IPS-18a (cell line): ENCODE results near the gene POU6F2.
"Not testable (repeated sequence)": the region's sequence is repeated elsewhere in the genome, so short reads cannot be mapped to it uniquely, and the experiment has no call there.

ENCODE experiments used
- H3K27ac ChIP-seq: one replicate; pipeline ENCODE4 v1.5.1; 2013; ENCODE audit warnings: low read length
- H3K27me3 ChIP-seq: one replicate; pipeline ENCODE4 v1.6.1; 2013; ENCODE audit warnings: mild to moderate bottlenecking, low read length; ENCODE audit not compliant: control insufficient read depth, insufficient read depth
- H3K36me3 ChIP-seq: one replicate; pipeline ENCODE4 v1.6.1; 2013; ENCODE audit warnings: low read depth, low read length; ENCODE audit not compliant: control insufficient read depth
- H3K4me1 ChIP-seq: one replicate; pipeline ENCODE4 v1.6.1; 2013; ENCODE audit warnings: low read depth, low read length; ENCODE audit not compliant: control insufficient read depth
- H3K4me3 ChIP-seq: one replicate; pipeline ENCODE4 v1.5.1; 2013; ENCODE audit warnings: low read length
- H3K9ac ChIP-seq: one replicate; pipeline ENCODE4 v1.6.1; 2013; ENCODE audit warnings: mild to moderate bottlenecking, low read length, moderate library complexity
- H3K9me3 ChIP-seq: one replicate; pipeline ENCODE4 v1.6.1; 2013; ENCODE audit warnings: low read depth, low read length; ENCODE audit not compliant: control insufficient read depth

The POU6F2 gene

DNA sequence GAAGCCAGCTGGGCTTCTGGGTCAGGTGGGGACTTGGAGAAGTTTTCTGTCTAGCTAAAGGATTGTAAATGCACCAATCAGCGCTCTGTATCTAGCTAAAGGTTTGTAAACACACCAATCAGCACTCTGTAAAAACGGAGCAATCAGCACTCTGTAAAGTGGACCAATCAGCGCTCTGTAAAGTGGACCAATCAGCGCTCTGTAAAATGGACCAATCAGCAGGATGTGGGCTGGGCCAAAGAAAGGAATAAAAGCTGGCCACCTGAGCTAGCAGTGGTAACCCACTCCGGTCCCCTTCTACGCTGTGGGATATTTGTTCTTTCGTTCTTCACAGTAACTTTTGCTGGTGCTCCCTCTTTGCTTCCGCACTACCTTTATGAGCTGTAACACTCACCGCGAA lies 216.7 kb downstream of the POU6F2 start:
- H3K27me3 ChIP-seq, H3K27ac ChIP-seq, H3K36me3 ChIP-seq, H3K9ac ChIP-seq, H3K4me1 ChIP-seq, H3K4me3 ChIP-seq, H3K9me3 ChIP-seq: not testable (repeated sequence)

DNA sequence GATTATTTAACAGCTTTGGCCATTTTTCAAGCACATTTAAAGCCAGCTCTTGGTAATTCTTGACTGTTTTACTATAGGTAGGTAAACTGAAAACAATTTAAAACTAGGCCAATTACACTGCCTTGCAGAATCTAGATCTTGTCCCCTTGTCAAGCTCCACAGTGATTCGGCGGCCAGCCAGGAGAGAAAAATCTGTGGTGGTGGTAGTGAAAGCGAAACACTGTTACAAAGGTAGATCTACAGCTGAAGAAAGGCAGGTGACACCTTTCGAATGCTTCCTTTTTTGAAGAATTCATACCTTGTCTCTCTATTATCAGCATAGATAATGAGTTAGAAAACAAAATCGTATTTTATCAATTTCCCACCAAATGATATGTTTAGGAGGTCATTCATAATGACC lies 218.3 kb downstream of the POU6F2 start:
- no peak overlapping the region for H3K27ac ChIP-seq
- no peaks in the 10 kb centered on the region for H3K27me3 ChIP-seq
- H3K4me3 ChIP-seq = no peak overlapping the region
- H3K4me1 ChIP-seq = no peaks in the 10 kb centered on the region
- H3K36me3 ChIP-seq = no peaks in the 10 kb centered on the region
- H3K9me3 ChIP-seq = no peaks in the 10 kb centered on the region
- H3K9ac ChIP-seq = no peak overlapping the region

DNA sequence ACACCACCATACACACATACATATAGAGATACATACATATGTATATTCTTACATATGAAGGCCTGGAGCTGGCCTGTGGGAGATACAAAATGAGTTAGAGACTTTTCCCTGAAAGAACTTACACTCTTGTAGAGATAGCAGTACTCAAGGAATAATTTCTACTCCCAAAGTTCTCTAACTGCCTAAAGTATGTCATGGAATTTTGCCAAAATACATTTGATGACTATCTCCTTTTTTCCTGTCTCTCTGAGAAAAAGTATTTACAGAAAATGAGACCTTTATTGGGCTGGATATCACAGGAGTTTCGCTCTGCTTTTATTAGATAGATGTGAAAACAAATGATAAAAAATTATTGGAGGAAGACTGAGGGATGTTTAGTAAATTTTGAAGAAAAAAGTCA lies 220.1 kb downstream of the POU6F2 start:
- H3K27me3 ChIP-seq = no peaks in the 10 kb centered on the region
- H3K9ac ChIP-seq = no peak overlapping the region
- H3K27ac ChIP-seq = no peak overlapping the region
- no peaks in the 10 kb centered on the region for H3K36me3 ChIP-seq
- no peaks in the 10 kb centered on the region for H3K9me3 ChIP-seq
- no peak overlapping the region for H3K4me3 ChIP-seq
- H3K4me1 ChIP-seq = peaks cover 6% of the 10 kb centered on the region

DNA sequence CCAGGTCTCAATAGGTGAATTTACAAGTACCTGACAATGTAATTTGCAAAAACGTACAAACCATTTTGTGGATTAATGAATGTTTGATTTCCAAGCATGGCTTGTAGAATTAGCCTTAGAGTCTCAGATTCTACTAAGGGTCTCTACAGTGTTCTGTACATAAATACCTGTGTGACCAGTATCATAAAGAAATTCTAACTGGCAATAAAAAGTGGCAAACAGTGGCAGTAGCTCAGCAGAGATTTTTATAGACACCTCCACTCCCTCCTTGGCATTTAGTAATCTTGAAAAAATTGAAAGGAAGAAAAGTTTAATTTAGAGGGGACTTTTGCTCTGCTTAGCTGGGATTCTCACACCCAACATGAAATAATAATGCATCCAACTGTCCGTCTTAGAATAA lies 220.8 kb downstream of the POU6F2 start:
- no peak overlapping the region for H3K27ac ChIP-seq
- no peaks in the 10 kb centered on the region for H3K27me3 ChIP-seq

DNA sequence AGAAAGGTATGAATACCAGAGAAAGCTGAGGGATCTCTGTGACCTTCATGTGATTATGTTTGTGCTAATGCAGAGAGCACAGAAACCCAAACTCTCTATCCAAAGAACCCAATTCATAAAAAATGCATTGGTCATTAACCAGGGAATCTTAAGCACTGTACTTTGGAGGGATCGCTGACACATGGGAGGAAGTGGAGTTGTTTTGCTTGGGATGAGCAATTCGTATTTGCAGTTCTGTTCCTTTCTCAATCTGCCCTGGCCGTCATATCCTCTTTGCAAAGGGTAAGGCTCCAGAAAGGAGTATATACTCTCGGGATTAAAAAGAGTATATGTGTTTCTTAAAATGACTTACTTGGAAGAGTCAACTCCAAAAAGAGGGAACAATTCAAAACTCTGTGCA lies 221.3 kb downstream of the POU6F2 start:
- no peak overlapping the region for H3K4me3 ChIP-seq
- no peak overlapping the region for H3K27ac ChIP-seq
- H3K9me3 ChIP-seq = no peaks in the 10 kb centered on the region
- no peaks in the 10 kb centered on the region for H3K27me3 ChIP-seq
- no peaks in the 10 kb centered on the region for H3K36me3 ChIP-seq
- no peak overlapping the region for H3K9ac ChIP-seq
- H3K4me1 ChIP-seq = peaks cover 6% of the 10 kb centered on the region

More for the DNA sequence above, 220.8 kb downstream of the POU6F2 start:
- Histone ChIP-seq H3K4me3 (no peak overlapping the region), H3K4me1 (peaks cover 6% of the 10 kb centered on the region), H3K36me3 (no peaks in the 10 kb centered on the region), H3K9me3 (no peaks in the 10 kb centered on the region), H3K9ac (no peak overlapping the region)

DNA sequence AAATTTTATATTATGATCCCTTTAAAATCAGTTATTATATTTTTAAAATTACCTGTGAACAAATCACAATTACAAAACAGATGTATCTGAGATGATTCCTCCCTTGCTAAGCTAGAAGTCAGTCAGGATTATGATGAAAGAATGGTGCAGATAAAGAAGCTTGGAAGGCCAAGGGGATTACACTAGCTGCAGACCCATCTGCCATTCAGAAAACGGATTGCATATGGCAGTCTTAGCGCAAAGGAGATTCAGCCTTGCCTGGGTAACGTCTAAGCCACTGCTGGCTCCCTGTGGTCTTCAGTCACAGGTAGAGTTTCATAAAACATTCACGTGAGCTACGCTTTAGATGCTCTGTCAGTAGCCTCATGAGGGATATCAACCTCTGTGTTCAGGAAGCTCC lies 222.2 kb downstream of the POU6F2 start:
- no peaks in the 10 kb centered on the region for H3K36me3 ChIP-seq

DNA sequence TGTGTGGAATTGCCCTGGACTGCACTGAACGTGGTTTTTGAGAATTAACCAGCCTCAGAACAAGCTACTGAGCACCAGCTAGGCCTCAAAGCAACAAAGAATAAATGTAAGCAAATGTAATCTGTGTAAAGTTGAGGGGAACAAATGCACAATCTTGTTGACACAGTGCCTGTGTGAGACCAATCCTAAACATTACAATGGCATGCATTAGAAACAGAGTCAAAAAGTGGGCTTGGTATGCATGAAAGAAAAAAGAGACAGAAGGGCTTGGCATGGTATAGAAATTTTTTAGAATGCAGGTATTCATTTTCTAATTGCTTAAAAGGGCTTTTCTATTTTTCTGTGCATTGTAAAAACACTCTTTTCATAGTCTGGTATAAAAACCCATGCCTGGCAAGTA lies 224.3 kb downstream of the POU6F2 start:
- Histone ChIP-seq H3K27ac (no peak overlapping the region), H3K9me3 (no peaks in the 10 kb centered on the region), H3K4me1 (peaks cover 6% of the 10 kb centered on the region), H3K9ac (no peak overlapping the region), H3K27me3 (no peaks in the 10 kb centered on the region), H3K4me3 (no peak overlapping the region), H3K36me3 (no peaks in the 10 kb centered on the region)

More for the DNA sequence above, 222.2 kb downstream of the POU6F2 start:
- H3K27me3 ChIP-seq = no peaks in the 10 kb centered on the region
- no peak overlapping the region for H3K9ac ChIP-seq
- peaks cover 6% of the 10 kb centered on the region for H3K4me1 ChIP-seq
- no peak overlapping the region for H3K4me3 ChIP-seq
- H3K27ac ChIP-seq = no peak overlapping the region
- H3K9me3 ChIP-seq = no peaks in the 10 kb centered on the region

DNA sequence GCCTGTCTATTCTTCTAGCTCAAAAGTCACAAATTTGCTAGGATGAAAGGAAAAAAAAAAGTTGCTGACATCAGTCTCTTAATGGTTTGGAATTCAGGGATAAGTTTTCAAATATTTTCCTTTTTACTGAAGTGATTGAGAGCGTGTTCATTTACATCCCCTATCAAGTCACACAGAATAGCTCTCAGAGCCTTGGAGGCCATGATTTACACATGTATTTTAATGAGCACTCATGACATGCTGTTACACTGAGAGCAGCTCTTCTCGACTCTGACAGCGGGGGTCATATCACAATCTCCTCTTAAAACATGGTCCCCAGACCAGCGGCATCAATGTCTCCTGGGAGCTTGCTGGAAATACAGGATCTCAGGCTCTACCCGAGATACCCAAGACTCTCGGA lies 232.7 kb downstream of the POU6F2 start:
- H3K9ac ChIP-seq = no peak overlapping the region
- no peaks in the 10 kb centered on the region for H3K4me1 ChIP-seq
- no peaks in the 10 kb centered on the region for H3K9me3 ChIP-seq
- no peak overlapping the region for H3K27ac ChIP-seq
- no peak overlapping the region for H3K4me3 ChIP-seq
- no peaks in the 10 kb centered on the region for H3K36me3 ChIP-seq
- no peaks in the 10 kb centered on the region for H3K27me3 ChIP-seq

DNA sequence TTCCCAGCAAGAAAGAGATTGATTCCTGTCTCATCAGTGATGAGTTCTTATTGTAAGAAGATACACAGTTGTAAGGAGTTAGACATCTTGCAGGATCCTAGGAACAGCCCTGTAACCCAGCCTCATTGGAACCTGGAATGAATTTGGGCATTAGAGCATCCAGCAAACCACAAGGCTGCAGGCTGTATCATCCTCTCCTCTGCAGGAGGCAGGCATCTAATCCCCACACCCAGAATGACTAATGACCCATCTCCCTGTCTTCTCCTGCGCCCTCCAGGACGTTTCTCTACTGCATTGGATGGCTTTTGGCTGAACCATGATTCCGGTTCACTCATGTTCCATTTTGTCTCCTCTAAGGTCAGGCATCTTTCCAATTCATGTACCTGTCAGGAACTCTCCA lies 233.9 kb downstream of the POU6F2 start:
- Histone ChIP-seq H3K4me3 (no peak overlapping the region), H3K4me1 (no peaks in the 10 kb centered on the region), H3K36me3 (no peaks in the 10 kb centered on the region), H3K9me3 (no peaks in the 10 kb centered on the region), H3K27ac (no peak overlapping the region), H3K9ac (no peak overlapping the region), H3K27me3 (no peaks in the 10 kb centered on the region)

DNA sequence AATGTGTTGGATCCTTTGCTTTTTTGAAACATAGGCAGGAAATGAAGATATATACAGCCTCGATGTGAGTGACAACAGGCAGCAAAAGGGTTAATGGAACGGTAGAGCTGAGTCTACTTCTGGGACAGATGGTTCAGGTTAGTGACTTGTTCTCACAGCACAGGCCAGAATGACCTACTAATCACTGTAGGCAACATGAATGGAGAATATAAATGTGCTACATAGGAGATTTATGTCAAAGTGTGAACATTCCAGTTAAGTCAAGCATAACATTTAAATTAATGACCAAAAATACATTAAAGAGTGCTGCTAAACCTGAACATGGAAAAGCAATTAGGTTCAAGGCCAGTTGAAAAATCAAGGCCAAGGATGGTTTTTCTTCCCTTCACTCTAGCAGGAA lies 235.2 kb downstream of the POU6F2 start:
- Histone ChIP-seq H3K27ac (no peak overlapping the region), H3K9ac (no peak overlapping the region), H3K36me3 (no peaks in the 10 kb centered on the region), H3K9me3 (no peaks in the 10 kb centered on the region), H3K4me3 (no peak overlapping the region), H3K4me1 (no peaks in the 10 kb centered on the region), H3K27me3 (no peaks in the 10 kb centered on the region)

DNA sequence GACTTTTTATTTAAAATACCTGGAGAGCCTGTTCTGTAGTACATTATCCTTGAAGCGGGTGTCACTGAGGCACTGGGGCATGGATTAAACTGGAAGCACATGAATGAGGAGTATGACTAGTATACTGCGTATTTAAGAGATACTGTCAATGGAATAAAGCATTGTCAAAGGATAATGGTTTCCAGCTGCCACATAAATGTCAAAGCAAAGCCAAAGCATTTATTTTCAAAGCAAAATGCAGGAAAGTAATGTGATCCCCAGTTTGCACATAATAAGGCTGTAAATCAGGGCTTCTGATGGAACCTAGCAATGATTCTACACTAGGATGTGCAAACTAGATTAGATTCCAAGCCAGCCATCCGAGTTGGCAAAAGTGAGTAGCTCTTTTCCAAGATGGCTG lies 240.1 kb downstream of the POU6F2 start:
- no peak overlapping the region for H3K27ac ChIP-seq
- no peaks in the 10 kb centered on the region for H3K4me1 ChIP-seq
- no peak overlapping the region for H3K4me3 ChIP-seq
- H3K27me3 ChIP-seq = no peaks in the 10 kb centered on the region
- H3K36me3 ChIP-seq = no peaks in the 10 kb centered on the region
- H3K9ac ChIP-seq = no peak overlapping the region
- H3K9me3 ChIP-seq = no peaks in the 10 kb centered on the region

DNA sequence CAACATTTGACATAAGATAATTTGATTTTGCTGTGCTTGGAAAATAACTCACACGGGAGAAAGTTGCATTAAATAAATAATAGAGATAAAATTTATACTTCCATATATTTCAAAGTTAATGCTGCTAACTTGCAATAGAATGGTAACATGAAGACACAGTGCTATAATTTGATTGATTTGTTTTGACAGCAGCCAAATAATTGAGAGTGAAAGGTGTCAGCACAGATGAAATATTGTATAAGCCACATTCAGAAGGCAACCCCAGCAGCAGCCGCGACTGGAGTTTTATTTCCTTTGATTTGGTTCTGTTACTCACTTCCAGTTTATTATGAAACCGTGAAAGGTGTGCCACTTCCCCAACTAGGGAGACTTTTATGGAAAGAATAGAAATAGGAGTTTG lies 242.2 kb downstream of the POU6F2 start:
- no peak overlapping the region for H3K9ac ChIP-seq
- H3K4me3 ChIP-seq = no peak overlapping the region
- H3K9me3 ChIP-seq = no peaks in the 10 kb centered on the region
- H3K4me1 ChIP-seq = no peaks in the 10 kb centered on the region
- no peaks in the 10 kb centered on the region for H3K27me3 ChIP-seq
- H3K36me3 ChIP-seq = no peaks in the 10 kb centered on the region
- H3K27ac ChIP-seq = no peak overlapping the region
